G401 (cell line): ENCODE data around the gene TXN. TPM values are rescaled to one million over a fixed set of nuclear protein-coding genes. Genes with fewer than 3 reads are reported as not detected.
"Not testable (repeated sequence)": the region's sequence is repeated elsewhere in the genome, so short reads cannot be mapped to it uniquely, and the experiment has no call there.

Source experiments
- DNase-seq: peaks from one replicate; pipeline ENCODE4 v3.0.0-alpha.2; 2015; ENCODE audit warnings: low spot score
- in situ Hi-C: cut with HindIII; loops from 2 replicates; pipeline ENCODE4 v1.10.0; 2016; ENCODE audit warnings: low sequenced_read_pairs, mixed read lengths
- total RNA-seq: library from RNA; depleted of rRNA; stranded (reverse); fragments of >200 nt; shearing (Covaris generic); gene quantifications from 2 replicates; pipeline ENCODE4 v1.2.3, GENCODE V29; 2014

Gene TXN
- total RNA-seq, 1 experiment from 2014 or later, result 323 TPM

GRCh38 chr9:110258690-110259091, 2.4 kb upstream of the TXN start:
- DNase-seq, result no peak

DNA sequence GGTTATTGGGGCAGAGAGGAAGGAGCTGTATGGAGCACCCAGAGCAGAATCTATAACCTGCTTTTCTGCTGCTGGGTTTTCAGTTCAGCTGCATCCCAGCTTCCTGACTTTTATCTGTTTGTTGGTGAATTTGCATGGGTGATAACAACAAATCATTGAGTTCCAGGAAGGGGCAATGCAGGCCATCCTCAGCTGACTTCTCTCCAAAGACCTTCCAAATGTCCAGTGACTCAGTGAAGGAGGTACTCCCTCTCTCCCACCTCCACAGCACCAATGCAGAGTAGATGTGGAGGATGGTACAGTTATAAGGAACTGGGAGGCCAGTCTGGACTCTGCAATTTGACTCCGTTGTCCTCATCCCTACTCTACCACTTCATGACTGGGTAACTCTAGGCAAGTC, 1.6 kb upstream of the TXN start:
- in situ Hi-C loops, result no loop called here
- DNase-seq, result no peak

More at GRCh38 chr9:110258690-110259091, 2.4 kb upstream of the TXN start:
- in situ Hi-C loops, result no loop called here

DNA sequence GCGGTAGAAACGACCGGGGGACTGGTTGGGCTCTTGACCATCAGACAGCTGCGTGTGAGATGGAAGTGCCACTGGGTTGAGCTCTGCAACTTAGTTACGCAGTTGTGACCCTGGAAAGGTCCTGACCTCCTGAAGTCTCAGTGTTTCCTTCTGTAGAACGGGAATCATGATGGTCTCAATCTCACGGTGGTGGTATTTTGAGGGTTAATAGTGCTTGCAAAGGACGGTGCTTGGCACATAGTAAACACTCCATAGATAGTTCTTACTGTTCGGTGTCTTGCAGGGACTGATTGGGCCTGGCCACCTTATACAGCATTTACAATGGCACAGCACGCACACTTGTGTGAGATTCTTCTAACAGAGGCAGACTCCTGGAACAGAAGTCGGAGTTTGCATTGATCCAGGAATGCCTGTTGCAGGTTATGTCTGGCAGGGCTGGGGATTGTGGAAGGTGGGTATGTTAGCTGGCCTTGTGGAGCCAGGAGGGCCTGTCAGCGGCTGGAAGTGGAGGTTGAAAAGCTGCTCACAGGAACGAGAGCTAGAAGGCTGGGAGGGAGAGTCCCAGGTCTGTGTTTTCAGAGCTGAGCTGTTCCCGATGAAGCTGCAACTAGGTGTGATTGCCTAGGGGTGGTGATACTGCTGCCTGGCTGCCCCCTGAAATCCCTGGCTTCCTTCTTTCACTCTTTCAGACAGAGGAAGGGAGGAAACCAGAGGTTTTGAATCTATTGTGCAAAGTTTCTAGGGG, 962 bp upstream of the TXN start:
- DNase-seq, result peak; percentile 38
- in situ Hi-C loops, result no loop called here

GRCh38 chr9:110255463-110256379, 586 bp downstream of the TXN start:
- in situ Hi-C loops, result no loop called here
- peak; percentile 41 for DNase-seq

GRCh38 chr9:110255034-110255462, 1.3 kb downstream of the TXN start:
- in situ Hi-C loops, result no loop called here
- DNase-seq, result no peak

GRCh38 chr9:110254500-110254899, 1.8 kb downstream of the TXN start:
- in situ Hi-C loops, result no loop called here

DNA sequence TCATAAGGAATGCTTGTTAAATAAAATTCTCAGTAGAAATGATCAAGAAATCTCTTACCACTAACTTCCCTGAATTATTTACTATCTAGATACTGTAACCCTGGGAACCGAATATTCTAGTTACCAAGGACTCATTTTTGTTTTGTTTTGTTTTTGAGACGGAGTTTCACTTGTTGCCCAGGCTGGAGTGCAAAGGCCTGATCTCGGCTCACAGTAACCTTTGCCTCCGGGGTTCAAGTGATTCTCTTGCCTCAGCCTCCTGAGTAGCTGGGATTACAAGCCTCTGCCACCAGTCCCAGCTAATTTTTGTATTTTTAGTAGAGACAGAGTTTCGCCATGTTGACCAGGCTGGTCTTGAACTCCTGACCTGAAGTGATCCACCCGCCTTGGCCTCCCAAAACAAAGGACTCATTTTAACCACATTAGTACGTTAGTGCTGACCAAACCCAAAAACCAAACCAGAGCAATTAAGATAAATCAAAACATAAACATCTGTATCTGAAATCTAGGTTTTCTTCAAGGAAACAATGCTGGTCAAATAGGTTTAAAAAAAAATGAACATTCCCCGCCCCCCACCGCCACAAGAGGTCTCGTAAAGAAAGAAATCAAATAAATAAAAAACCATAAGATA, 3.7 kb downstream of the TXN start:
- in situ Hi-C loops, result no loop called here

More at GRCh38 chr9:110254500-110254899, 1.8 kb downstream of the TXN start:
- DNase-seq, result no peak

GRCh38 chr9:110251770-110252169, 4.5 kb downstream of the TXN start:
- in situ Hi-C loops, DNase-seq: not testable (repeated sequence)

More for the DNA sequence above, 3.7 kb downstream of the TXN start:
- no peak for DNase-seq

GRCh38 chr9:110251212-110251611, 5.1 kb downstream of the TXN start:
- in situ Hi-C loops, result no loop called here
- DNase-seq, result no peak

GRCh38 chr9:110249603-110250002, 6.7 kb downstream of the TXN start:
- in situ Hi-C loops, result no loop called here
- no peak for DNase-seq

DNA sequence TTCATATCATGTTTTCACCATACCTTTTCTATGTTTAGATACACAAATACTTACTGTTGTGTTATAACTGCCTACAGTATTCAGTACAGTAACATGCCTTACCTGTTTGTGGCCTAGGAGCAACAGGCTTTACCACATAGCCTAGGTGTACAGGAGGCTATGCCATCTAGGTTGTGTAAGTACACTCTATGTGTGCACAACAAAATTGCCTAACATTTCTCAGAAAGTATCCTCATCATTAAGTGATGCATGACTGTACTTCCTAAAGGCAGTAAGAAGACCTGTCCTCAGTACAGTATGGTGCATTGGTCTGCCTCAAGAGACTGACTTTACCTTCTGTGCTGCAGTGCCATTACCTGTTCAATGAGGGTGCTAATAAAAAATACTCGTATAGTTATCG, 7.9 kb downstream of the TXN start:
- no peak for DNase-seq

GRCh38 chr9:110246214-110246613, 10.1 kb downstream of the TXN start:
- no peak for DNase-seq

More for the DNA sequence above, 7.9 kb downstream of the TXN start:
- in situ Hi-C loops, result no loop called here

GRCh38 chr9:110244616-110245015, 11.7 kb downstream of the TXN start:
- no peak for DNase-seq
- in situ Hi-C loops, result no loop called here

More at GRCh38 chr9:110246214-110246613, 10.1 kb downstream of the TXN start:
- in situ Hi-C loops, result no loop called here

DNA sequence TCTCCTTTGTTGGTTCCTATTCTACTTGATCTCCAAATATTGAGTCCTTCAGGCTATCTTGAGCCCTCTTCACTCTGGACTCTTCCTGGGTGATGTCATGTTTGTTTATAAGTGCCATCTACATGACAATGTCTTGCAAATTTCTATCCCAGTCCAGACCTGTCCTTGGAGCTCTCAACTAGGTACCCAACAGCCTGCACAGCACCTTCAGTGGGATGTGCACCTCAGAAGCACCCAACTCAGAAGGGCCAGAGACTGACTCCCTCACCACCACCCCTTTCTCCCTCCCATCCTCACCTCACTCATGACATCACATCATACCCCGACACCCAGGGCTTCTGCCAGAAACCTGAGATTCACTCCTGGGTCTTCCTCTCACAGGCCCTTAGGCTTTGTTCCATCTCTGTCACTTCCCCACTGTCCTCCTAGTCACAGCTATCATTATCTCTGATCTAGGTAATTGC, 14.4 kb downstream of the TXN start:
- in situ Hi-C loops, result no loop called here
- no peak for DNase-seq

- in situ Hi-C loops, result no loop called here
- no peak for DNase-seq
These were observed 14.9 kb downstream of the TXN start for GRCh38 chr9:110241260-110241857.

DNA sequence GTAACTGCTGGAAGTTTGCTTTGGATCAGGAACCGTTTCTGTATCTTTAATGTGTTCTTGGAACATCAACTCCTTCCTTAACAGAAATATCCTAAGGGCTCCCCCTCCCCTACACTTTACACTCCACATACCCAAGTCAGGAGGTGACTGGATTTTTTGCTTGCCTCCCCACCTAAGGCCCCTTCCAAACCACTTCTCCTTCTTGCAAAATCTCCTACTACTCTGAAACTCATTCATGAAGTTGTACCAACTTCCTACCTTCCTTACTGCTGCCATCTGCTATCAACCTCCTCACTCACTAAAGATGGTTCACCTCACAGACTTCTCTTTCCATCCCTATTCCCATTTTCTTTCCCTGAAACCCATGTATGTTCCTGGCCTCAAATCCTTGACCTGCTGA, 16.1 kb downstream of the TXN start:
- DNase-seq, result no peak
- in situ Hi-C loops, result no loop called here

- in situ Hi-C loops, result no loop called here
- DNase-seq, result no peak
These were observed 28.0 kb downstream of the TXN start for GRCh38 chr9:110228321-110228720.

DNA sequence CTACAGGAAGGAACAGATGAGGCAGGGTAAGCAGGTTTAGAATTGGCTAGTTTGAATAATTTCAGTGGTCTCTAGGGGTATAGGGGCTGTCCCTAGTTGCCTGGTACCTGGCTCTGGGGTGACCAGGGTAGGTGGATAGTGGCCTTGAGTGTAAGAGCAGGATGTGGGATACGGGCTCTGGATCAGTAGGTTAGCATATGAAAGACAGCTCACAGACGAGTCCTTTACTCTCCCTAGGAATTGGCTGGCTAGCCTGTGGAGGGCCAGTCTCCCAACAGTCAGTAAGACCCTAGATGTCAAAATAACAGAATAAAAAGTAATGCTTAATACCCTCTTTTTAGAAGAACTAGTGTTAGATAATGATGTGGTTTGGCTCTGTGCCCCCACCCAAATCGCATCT, 31.7 kb downstream of the TXN start:
- no peak for DNase-seq
- in situ Hi-C loops, result no loop called here

DNA sequence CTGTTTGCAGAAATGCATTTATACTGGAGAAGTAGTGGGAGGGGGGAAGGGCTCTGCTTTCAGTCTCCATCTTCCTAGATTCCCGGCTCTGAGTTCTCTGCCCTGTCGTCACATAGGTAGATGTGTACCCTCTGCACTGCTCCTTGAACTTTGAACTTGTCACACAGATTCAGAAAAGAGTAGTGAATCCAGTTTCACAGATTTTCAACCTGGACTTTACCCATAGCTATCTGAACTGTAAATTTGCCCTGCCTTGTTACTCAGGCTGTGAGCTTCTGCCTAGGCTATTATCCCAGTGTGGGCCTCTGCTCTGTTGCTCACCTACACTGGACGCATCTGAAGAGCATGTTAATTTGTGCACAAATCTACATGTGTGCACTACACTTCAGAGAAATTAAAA, 35.5 kb downstream of the TXN start:
- DNase-seq, result no peak
- in situ Hi-C loops, result no loop called here
